GM12801 (cell line): ENCODE measurements around the gene KANSL3.

Experiments used
- CTCF ChIP-seq: IDR thresholded peaks from one replicate; pipeline ENCODE4 v1.5.1; 2011; ENCODE audit warnings: control low read depth; ENCODE audit not compliant: insufficient read length; ENCODE audit errors: extremely low read depth

The KANSL3 gene

DNA sequence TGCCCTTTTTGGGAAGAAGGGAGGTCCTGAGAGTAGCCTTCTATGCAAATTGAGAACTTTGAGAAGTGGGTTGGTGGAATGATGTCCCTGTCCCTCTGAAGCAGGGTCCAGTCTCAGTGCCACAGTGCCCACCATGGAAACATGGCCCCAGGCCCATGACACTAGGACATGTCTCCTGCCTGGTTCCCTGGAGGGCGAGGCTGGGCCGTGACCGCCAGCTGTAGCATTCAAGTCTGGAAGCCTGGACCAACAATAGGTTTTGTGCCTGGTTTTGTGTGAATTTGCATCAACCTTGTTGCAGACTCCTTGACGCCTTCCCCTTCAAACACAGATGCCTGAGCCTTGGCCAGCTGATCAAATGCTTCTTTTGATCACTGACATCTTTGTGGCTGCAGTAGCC, 74.1 kb downstream of the KANSL3 start:
- TF ChIP-seq CTCF = no peak

- TF ChIP-seq CTCF = no peak
Measured at GRCh38 chr2:96558485-96558884, 79.6 kb downstream of the KANSL3 start.

GRCh38 chr2:96558061-96558460, 80.1 kb downstream of the KANSL3 start:
- no peak for TF ChIP-seq CTCF

DNA sequence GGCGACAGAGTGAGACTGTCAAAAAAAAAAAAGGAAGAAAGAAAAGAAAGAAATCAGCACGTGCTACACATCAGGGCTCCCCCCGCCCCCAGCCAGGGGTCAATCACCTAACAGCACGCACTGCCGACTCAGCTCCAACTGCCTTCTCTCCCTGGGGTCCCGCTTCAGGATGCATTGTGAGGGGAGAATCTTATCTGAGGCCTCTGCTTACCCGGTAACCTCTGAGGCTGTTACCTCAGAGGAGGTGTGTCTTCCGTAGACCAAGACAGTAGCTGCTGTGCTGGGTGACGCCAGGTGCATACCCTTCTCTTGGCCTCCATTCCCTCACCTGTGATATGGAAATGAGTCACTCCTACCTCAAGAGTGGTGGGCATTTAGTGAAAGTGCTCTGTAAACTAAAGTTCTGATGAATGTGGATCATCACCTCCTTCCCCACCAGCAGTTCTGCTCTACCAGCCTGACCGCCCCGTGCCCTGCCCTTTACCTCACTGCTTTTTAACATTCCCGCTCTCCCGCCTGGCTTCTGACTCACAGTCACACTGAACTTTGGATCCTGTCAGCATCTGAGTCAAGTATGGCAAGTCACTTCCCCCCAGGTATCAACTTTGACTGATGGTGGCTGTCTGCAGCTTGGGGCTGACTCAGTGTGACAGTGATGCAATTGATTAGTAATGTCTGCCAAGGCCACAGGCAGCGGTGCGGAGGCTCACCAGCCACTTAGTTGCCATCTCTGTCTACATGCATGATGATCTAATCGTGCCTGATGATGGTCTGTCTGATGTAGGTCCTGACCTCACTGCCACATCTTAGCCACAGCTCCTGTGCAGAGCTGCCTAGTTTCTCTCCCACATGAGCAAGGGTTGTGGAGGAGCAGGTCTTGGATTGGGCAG, 81.4 kb downstream of the KANSL3 start:
- no peak for TF ChIP-seq CTCF

- TF ChIP-seq CTCF = no peak
Measured at GRCh38 chr2:96555146-96555610, 82.9 kb downstream of the KANSL3 start.

GRCh38 chr2:96554293-96555145, 83.6 kb downstream of the KANSL3 start:
- peak; percentile 13 for TF ChIP-seq CTCF
